Panc1 (cell line): ENCODE results near the gene RHEB. TPM values are rescaled to one million over a fixed set of nuclear protein-coding genes. Genes with fewer than 3 reads are reported as not detected.

Experiments used
- ATAC-seq: fragments of 200-7000 bp; cut with Tn5 transposase; 2 replicates; pipeline ENCODE4 v1.9.1; 2020; ENCODE audit warnings: mild to moderate bottlenecking, moderate library complexity
- BruUV-seq: library from RNA; stranded (reverse); fragments of 400-500 nt; replicated peaks from 2 replicates; lab custom pipeline; 2021; lab: Mats Ljungman, UMichigan
- CTCF ChIA-PET: fragments of 300-600 bp; sonication (Branson Sonifier 250); formaldehyde crosslinking; loops from one replicate; lab custom pipeline; 2022; ENCODE audit warnings: antibody characterized with exemption; lab: Charles Lee
- POLR2A ChIA-PET: fragments of 300-600 bp; sonication (Branson Sonifier 250); formaldehyde crosslinking; loops from one replicate; lab custom pipeline; 2022; ENCODE audit warnings: antibody characterized with exemption; lab: Charles Lee
- DNase-seq: peaks from one replicate; pipeline ENCODE4 v3.0.0-alpha.2; 2010; ENCODE audit warnings: low read depth, low spot score
- H3K27ac ChIP-seq: 2 replicates; pipeline ENCODE4 v1.5.1; 2011; ENCODE audit warnings: mild to moderate bottlenecking, low read length, inconsistent platforms
- H3K27me3 ChIP-seq: fragments of 200-500 bp; sonication (Bioruptor generic); 2 replicates; pipeline ENCODE4 v1.6.0; 2014; ENCODE audit warnings: low read length, inconsistent platforms; ENCODE audit not compliant: control insufficient read depth, insufficient read depth
- H3K36me3 ChIP-seq: fragments of 200-500 bp; sonication (Bioruptor generic); 2 replicates; pipeline ENCODE4 v1.5.1; 2014; ENCODE audit warnings: inconsistent platforms, mild to moderate bottlenecking, low read length, moderate library complexity; ENCODE audit not compliant: control insufficient read depth, insufficient read depth
- H3K4me1 ChIP-seq: 2 replicates; pipeline ENCODE4 v1.5.1; 2011; ENCODE audit warnings: inconsistent platforms, mild to moderate bottlenecking, low read length, moderate library complexity; ENCODE audit not compliant: control insufficient read depth, insufficient read depth
- H3K4me3 ChIP-seq, 2 experiments: 2 replicates each; pipeline ENCODE4 v1.5.1; 2011 to 2012; ENCODE audit warnings: low read depth in 2 of 2, low read length in 2 of 2, mild to moderate bottlenecking in 2 of 2, inconsistent platforms in 1 of 2, moderate library complexity in 1 of 2
- H3K9me3 ChIP-seq: fragments of 200-500 bp; sonication (Bioruptor generic); 2 replicates; pipeline ENCODE4 v1.5.1; 2014; ENCODE audit warnings: low read depth, mild to moderate bottlenecking, inconsistent platforms, low read length, moderate library complexity; ENCODE audit not compliant: control insufficient read depth, insufficient read depth
- POLR2AphosphoS5 ChIP-seq: IDR thresholded peaks from 2 replicates; pipeline ENCODE4 v1.6.1; 2012; ENCODE audit warnings: mild to moderate bottlenecking, low read depth, low read length, moderate library complexity
- SIN3A ChIP-seq: IDR thresholded peaks from 2 replicates; pipeline ENCODE4 v1.6.1; 2012; ENCODE audit warnings: low read depth, mild to moderate bottlenecking, low read length, moderate library complexity, borderline replicate concordance; ENCODE audit not compliant: insufficient read depth
- TCF7L2 ChIP-seq: IDR thresholded peaks from 2 replicates; pipeline ENCODE4 v1.6.1; 2011; ENCODE audit warnings: mild to moderate bottlenecking, low read depth, low read length, inconsistent platforms
- in situ Hi-C: cut with HindIII; loops from 2 replicates; pipeline ENCODE4 v1.10.0; 2016; ENCODE audit warnings: low sequenced_read_pairs, low pct_unique_long_range_greater_than_20kb
- intact Hi-C: fragments of 100-400 bp; cut with micrococcal nuclease; formaldehyde crosslinking; loops from one replicate; pipeline ENCODE4 v1.10.0; 2022; ENCODE audit not compliant: unreplicated experiment
- total RNA-seq: library from RNA; stranded (reverse); gene quantifications from one replicate; pipeline ENCODE4 v1.2.1, GENCODE V29; 2021; ENCODE audit not compliant: unreplicated experiment
- TF ChIP-seq, protein P1 (sequence below): fragments of 450-650 bp; IDR thresholded peaks from 2 replicates; pipeline ENCODE4 v1.5.1; 2017; ENCODE audit warnings: mild to moderate bottlenecking
- TF ChIP-seq, protein P2 (sequence below), 2 experiments: IDR thresholded peaks; 2 replicates each; pipeline ENCODE4 v1.6.1; 2011 to 2012; ENCODE audit warnings: low read depth in 2 of 2, control low read depth in 1 of 2, low read length in 1 of 2, mild to moderate bottlenecking in 1 of 2, moderate library complexity in 1 of 2; ENCODE audit not compliant: insufficient read depth in 1 of 2

Gene RHEB
- total RNA-seq, 1 experiment from 2014 or later: 259 TPM

DNA sequence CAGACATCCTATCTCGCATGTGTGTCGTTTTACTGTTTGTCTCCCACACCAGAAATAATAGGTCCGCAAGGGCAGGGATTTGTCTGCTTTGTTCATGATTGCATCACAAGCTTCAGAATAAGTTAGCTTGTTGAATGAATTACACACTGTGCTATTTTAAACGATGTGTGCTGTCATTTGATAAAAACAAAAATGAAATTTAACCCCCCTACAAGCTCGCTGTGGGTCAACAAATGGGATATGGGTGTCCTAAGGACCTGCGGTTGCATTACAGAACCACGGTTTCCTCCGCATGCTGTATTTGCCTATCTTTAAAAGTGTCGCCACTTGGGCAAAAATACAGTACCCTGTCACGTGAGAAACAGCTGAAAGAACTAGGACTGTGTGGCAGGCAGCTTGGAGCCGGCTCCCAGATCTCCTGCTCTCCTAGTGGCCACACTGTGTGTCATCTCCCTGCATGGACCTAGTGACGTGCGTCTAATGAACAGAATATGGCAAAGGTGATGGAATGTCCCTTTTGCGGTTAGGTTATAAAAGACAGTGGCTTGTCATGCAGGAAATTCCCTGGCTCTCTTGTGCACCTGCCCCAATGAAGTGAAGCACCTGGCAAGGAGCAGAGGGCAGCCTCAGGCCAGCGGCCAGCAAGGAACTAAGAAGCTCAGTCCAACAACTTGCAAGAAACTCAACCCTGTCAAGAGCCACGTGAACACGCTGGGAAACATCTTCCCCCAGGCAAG, 46.9 kb downstream of the RHEB start:
- ChIA-PET CTCF (no interaction called here), POLR2A (no interaction called here)
- DNase-seq (no peak), ATAC-seq (no peak)
- in situ Hi-C loops (no loop called here), intact Hi-C loops (no loop called here)
- Histone ChIP-seq H3K27ac (peak overlapping the region; percentile 62), H3K27me3 (no peaks in the 10 kb centered on the region), H3K4me1 (peaks cover 16% of the 10 kb centered on the region), H3K36me3 (peaks cover 49% of the 10 kb centered on the region), H3K9me3 (no peaks in the 10 kb centered on the region), H3K4me3 (no peak overlapping the region)
- no peak for TF ChIP-seq POLR2AphosphoS5
- no TSS peak for BruUV-seq

DNA sequence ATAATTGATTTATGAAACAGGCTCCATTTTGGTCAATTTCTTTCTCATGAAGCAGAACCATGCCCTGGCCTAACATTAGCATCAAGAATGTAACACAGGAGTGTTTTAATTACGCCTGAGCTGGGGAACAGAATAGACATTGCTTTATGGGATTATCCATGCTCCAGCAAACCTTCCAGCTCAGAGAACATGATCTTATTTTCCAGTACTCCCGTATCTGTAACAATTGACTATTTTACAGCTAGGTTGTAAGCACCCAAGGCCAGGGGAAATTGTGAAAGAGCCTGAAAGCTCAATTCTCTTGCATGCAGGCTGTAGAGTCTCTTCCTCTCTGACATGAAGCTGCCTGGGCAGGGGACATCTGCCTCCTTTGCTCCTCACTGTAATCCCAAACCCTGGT, 49.0 kb downstream of the RHEB start:
- in situ Hi-C loops: no loop called here
- H3K4me3 ChIP-seq: no peak overlapping the region
- no peaks in the 10 kb centered on the region for H3K27me3 ChIP-seq
- peak overlapping the region; percentile 40 for H3K27ac ChIP-seq
- ChIA-PET POLR2A (interaction anchor here (0.5 kb wide), 1 partner anchor 129 kb away, joined by 3 read pairs; the partner anchor contains the start of gene NUB1), CTCF (no interaction called here)
- TF ChIP-seq SIN3A: no peak
- no peak for TF ChIP-seq POLR2AphosphoS5
- TF ChIP-seq TCF7L2: no peak
- TF ChIP-seq, protein P1, sequence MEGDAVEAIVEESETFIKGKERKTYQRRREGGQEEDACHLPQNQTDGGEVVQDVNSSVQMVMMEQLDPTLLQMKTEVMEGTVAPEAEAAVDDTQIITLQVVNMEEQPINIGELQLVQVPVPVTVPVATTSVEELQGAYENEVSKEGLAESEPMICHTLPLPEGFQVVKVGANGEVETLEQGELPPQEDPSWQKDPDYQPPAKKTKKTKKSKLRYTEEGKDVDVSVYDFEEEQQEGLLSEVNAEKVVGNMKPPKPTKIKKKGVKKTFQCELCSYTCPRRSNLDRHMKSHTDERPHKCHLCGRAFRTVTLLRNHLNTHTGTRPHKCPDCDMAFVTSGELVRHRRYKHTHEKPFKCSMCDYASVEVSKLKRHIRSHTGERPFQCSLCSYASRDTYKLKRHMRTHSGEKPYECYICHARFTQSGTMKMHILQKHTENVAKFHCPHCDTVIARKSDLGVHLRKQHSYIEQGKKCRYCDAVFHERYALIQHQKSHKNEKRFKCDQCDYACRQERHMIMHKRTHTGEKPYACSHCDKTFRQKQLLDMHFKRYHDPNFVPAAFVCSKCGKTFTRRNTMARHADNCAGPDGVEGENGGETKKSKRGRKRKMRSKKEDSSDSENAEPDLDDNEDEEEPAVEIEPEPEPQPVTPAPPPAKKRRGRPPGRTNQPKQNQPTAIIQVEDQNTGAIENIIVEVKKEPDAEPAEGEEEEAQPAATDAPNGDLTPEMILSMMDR: no peak
- TF ChIP-seq, protein P2, sequence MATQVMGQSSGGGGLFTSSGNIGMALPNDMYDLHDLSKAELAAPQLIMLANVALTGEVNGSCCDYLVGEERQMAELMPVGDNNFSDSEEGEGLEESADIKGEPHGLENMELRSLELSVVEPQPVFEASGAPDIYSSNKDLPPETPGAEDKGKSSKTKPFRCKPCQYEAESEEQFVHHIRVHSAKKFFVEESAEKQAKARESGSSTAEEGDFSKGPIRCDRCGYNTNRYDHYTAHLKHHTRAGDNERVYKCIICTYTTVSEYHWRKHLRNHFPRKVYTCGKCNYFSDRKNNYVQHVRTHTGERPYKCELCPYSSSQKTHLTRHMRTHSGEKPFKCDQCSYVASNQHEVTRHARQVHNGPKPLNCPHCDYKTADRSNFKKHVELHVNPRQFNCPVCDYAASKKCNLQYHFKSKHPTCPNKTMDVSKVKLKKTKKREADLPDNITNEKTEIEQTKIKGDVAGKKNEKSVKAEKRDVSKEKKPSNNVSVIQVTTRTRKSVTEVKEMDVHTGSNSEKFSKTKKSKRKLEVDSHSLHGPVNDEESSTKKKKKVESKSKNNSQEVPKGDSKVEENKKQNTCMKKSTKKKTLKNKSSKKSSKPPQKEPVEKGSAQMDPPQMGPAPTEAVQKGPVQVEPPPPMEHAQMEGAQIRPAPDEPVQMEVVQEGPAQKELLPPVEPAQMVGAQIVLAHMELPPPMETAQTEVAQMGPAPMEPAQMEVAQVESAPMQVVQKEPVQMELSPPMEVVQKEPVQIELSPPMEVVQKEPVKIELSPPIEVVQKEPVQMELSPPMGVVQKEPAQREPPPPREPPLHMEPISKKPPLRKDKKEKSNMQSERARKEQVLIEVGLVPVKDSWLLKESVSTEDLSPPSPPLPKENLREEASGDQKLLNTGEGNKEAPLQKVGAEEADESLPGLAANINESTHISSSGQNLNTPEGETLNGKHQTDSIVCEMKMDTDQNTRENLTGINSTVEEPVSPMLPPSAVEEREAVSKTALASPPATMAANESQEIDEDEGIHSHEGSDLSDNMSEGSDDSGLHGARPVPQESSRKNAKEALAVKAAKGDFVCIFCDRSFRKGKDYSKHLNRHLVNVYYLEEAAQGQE (IDR thresholded peaks at IDR 0.05; ENCODE audit: insufficient read depth in 1 of 2, low read depth in 2 of 2, low read length in 1 of 2): no peak
- ATAC-seq (no peak), DNase-seq (no peak)
- no TSS peak for BruUV-seq
- peaks cover 16% of the 10 kb centered on the region for H3K4me1 ChIP-seq
- intact Hi-C loops: no loop called here
- peaks cover 48% of the 10 kb centered on the region for H3K36me3 ChIP-seq
- H3K9me3 ChIP-seq: no peaks in the 10 kb centered on the region

DNA sequence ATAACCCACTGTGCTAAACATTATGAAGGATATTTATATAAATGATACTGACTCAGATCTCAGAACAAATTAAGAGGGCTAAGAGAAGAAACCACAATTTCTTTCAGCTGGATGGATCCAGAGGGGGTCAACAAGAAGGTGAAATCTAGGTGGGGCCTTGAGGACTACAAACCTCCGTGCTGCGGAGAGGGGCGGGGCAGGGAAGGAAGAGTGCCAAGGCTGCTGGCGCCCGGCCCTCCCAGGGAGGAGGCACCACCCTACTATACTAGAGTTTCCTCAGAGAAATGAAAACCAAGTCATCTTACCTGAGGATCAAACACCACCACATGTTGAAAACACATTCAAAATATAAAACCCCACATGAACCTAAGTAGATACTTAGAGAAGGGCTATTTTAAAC, 50.4 kb downstream of the RHEB start:
- peak overlapping the region; percentile 78; the same call in 1 of the 2 replicates for H3K27ac ChIP-seq
- DNase-seq (no peak), ATAC-seq (no peak)
- intact Hi-C loops (no loop called here), in situ Hi-C loops (no loop called here)
- TF ChIP-seq, protein P1: no peak
- TF ChIP-seq TCF7L2: no peak
- TF ChIP-seq POLR2AphosphoS5: no peak
- TF ChIP-seq, protein P2 (IDR thresholded peaks at IDR 0.05; ENCODE audit: insufficient read depth in 1 of 2, low read depth in 2 of 2, low read length in 1 of 2): no peak
- TF ChIP-seq SIN3A: no peak
- H3K27me3 ChIP-seq: no peaks in the 10 kb centered on the region
- peaks cover 40% of the 10 kb centered on the region for H3K36me3 ChIP-seq
- CTCF ChIA-PET: no interaction called here
- POLR2A ChIA-PET: no interaction called here
- BruUV-seq: no TSS peak
- H3K4me3 ChIP-seq: no peak overlapping the region
- no peaks in the 10 kb centered on the region for H3K9me3 ChIP-seq
- peaks cover 16% of the 10 kb centered on the region for H3K4me1 ChIP-seq
